GM10266 (cell line): Measurements from ENCODE around the gene TRERF1.
A peak's percentile ranks its signal among the peaks of the same experiment; 100 is the strongest.

Experiments
- DNase-seq: peaks from one replicate; pipeline ENCODE4 v3.0.0; 2012; ENCODE audit errors: extremely low spot score
- CTCF ChIP-seq: IDR thresholded peaks from 2 replicates; pipeline ENCODE4 v1.5.1; 2012; ENCODE audit warnings: mild to moderate bottlenecking, low read depth; ENCODE audit not compliant: control insufficient read depth, insufficient read depth; ENCODE audit errors: missing control alignments

Gene TRERF1

GRCh38 chr6:42375007-42375635, 76.6 kb downstream of the TRERF1 start:
- no peak for DNase-seq
- TF ChIP-seq CTCF = no peak

DNA sequence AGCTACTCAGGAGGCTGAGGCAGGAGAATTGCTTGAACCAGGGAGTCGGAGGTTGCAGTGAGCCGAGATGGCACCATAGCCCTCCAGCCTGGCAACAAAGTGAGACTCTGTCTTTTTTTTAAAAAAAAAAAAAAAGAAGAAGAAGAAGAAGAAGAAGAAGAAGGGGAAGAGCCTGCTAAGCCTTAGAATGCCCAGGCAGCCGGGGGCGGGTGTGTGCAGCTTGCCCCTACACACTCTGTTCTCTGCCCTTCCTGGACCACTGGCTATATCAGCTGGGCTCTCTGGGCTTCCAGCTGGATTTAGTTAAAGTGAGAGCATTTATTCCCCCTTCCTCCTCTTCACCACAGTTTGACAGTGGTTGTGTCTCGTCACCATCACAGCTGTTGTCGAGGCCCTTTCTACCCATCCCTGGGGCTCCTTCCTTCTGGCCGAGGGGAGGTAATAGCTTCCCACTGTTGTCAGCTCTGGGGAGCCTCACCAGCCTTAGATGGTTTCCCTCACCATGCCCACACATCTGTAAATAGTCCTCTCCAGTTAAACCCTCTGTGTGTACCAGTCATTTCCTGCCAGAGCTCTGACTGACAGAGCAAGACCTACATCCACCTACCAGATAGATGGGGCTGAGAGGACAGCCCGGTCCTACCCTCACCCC, 77.6 kb downstream of the TRERF1 start:
- no peak for TF ChIP-seq CTCF
- DNase-seq = no peak

- no peak for DNase-seq
- TF ChIP-seq CTCF = no peak
These were observed 79.0 kb downstream of the TRERF1 start for GRCh38 chr6:42372699-42373098.

- TF ChIP-seq CTCF = no peak
These were observed 81.3 kb downstream of the TRERF1 start for GRCh38 chr6:42370323-42370985.

GRCh38 chr6:42369568-42369967, 82.2 kb downstream of the TRERF1 start:
- no peak for TF ChIP-seq CTCF
- no peak for DNase-seq

More at GRCh38 chr6:42370323-42370985, 81.3 kb downstream of the TRERF1 start:
- DNase-seq = no peak

GRCh38 chr6:42368181-42368580, 83.5 kb downstream of the TRERF1 start:
- no peak for TF ChIP-seq CTCF

GRCh38 chr6:42367353-42368011, 84.2 kb downstream of the TRERF1 start:
- no peak for TF ChIP-seq CTCF
- DNase-seq = peak; percentile 69

More at GRCh38 chr6:42368181-42368580, 83.5 kb downstream of the TRERF1 start:
- peak; percentile 52 for DNase-seq
